ENCODE measurements around the gene FAM170B.

The FAM170B gene

GRCh38 chr10:49134327-49134726, 506 bp upstream of the FAM170B start:
- TF ChIP-seq, protein P1, sequence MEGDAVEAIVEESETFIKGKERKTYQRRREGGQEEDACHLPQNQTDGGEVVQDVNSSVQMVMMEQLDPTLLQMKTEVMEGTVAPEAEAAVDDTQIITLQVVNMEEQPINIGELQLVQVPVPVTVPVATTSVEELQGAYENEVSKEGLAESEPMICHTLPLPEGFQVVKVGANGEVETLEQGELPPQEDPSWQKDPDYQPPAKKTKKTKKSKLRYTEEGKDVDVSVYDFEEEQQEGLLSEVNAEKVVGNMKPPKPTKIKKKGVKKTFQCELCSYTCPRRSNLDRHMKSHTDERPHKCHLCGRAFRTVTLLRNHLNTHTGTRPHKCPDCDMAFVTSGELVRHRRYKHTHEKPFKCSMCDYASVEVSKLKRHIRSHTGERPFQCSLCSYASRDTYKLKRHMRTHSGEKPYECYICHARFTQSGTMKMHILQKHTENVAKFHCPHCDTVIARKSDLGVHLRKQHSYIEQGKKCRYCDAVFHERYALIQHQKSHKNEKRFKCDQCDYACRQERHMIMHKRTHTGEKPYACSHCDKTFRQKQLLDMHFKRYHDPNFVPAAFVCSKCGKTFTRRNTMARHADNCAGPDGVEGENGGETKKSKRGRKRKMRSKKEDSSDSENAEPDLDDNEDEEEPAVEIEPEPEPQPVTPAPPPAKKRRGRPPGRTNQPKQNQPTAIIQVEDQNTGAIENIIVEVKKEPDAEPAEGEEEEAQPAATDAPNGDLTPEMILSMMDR (IDR thresholded peaks at IDR 0.05) = no peak
- Histone ChIP-seq H3K36me3 (no peaks in the 10 kb centered on the region), H3K27ac (no peak overlapping the region), H3K9me3 (no peaks in the 10 kb centered on the region), H3K4me1 (ENCODE audit: control insufficient read depth in 1 of 2, insufficient read depth in 1 of 2, low read depth in 1 of 2, low read length in 1 of 2) (peaks cover 5 to 7% of the 10 kb centered on the region in 2 experiments), H3K4me3 (ENCODE audit: low read depth in 1 of 2, low read length in 1 of 2) (no peak overlapping the region), H3K27me3 (no peaks in the 10 kb centered on the region)

GRCh38 chr10:49132362-49132737, 1.5 kb downstream of the FAM170B start:
- Histone ChIP-seq H3K4me1 (ENCODE audit: control insufficient read depth in 1 of 2, insufficient read depth in 1 of 2, low read depth in 1 of 2, low read length in 1 of 2) (peaks cover 5 to 7% of the 10 kb centered on the region in 2 experiments), H3K27ac (no peak overlapping the region), H3K9me3 (no peaks in the 10 kb centered on the region), H3K36me3 (no peaks in the 10 kb centered on the region), H3K4me3 (ENCODE audit: low read depth in 1 of 2, low read length in 1 of 2) (no peak overlapping the region), H3K27me3 (no peaks in the 10 kb centered on the region)
- TF ChIP-seq, protein P1 (IDR thresholded peaks at IDR 0.05) = no peak

GRCh38 chr10:49131507-49132361, 2.1 kb downstream of the FAM170B start:
- no peaks in the 10 kb centered on the region for H3K9me3 ChIP-seq
- TF ChIP-seq, protein P1 (IDR thresholded peaks at IDR 0.05) = no peak

DNA sequence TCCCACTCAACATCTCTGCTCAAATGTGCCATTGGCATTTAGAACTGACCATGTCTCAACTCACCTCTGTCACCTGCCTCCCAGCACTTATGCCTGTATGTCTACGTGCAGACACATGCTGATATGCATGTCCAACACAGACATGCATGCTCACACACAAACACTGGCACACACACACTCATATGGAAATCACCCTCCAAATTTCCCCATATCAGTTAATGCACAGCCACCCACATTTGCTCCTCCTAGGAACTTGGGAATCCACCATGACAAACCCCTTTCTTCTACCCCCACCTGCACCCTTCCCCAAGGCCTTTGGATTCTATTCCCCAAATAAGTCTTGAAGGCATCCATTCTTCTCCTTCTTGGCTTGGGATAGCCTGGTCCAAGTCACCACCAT, 4.4 kb downstream of the FAM170B start:
- Histone ChIP-seq H3K27ac (no peak overlapping the region), H3K36me3 (no peaks in the 10 kb centered on the region)
- TF ChIP-seq, protein P1 (IDR thresholded peaks at IDR 0.05) = no peak

More at GRCh38 chr10:49131507-49132361, 2.1 kb downstream of the FAM170B start:
- H3K27ac ChIP-seq = no peak overlapping the region
- H3K36me3 ChIP-seq = no peaks in the 10 kb centered on the region
- no peaks in the 10 kb centered on the region for H3K27me3 ChIP-seq
- no peak overlapping the region for H3K4me3 ChIP-seq (ENCODE audit: low read depth in 1 of 2, low read length in 1 of 2)
- H3K4me1 ChIP-seq (ENCODE audit: control insufficient read depth in 1 of 2, insufficient read depth in 1 of 2, low read depth in 1 of 2, low read length in 1 of 2) = peaks cover 5 to 7% of the 10 kb centered on the region in 2 experiments

GRCh38 chr10:49128854-49129253, 5.0 kb downstream of the FAM170B start:
- TF ChIP-seq, protein P1 (IDR thresholded peaks at IDR 0.05) = no peak
- H3K4me3 ChIP-seq (ENCODE audit: low read depth in 1 of 2, low read length in 1 of 2) = no peak overlapping the region
- H3K27me3 ChIP-seq = no peaks in the 10 kb centered on the region
- H3K9me3 ChIP-seq = no peaks in the 10 kb centered on the region
- H3K4me1 ChIP-seq (ENCODE audit: control insufficient read depth in 1 of 2, insufficient read depth in 1 of 2, low read depth in 1 of 2, low read length in 1 of 2) = no peaks in the 10 kb centered on the region
- no peaks in the 10 kb centered on the region for H3K36me3 ChIP-seq
- no peak overlapping the region for H3K27ac ChIP-seq

More for the DNA sequence above, 4.4 kb downstream of the FAM170B start:
- Histone ChIP-seq H3K4me3 (ENCODE audit: low read depth in 1 of 2, low read length in 1 of 2) (no peak overlapping the region), H3K9me3 (no peaks in the 10 kb centered on the region), H3K4me1 (ENCODE audit: control insufficient read depth in 1 of 2, insufficient read depth in 1 of 2, low read depth in 1 of 2, low read length in 1 of 2) (peaks cover 2 to 4% of the 10 kb centered on the region in 2 experiments), H3K27me3 (no peaks in the 10 kb centered on the region)

Measured in neutrophil (primary cell).